ENCODE results near the gene GUK1. TPM values are rescaled to one million over a fixed set of nuclear protein-coding genes. Genes with fewer than 3 reads are reported as not detected.

The GUK1 gene
- total and polyA plus RNA-seq, 2 of the 4 experiments (the other 2 are of a cell fraction) = 465 to 548 TPM

- ATAC-seq (ENCODE audit: low read depth) = no peak
- Histone ChIP-seq H3K4ac (ENCODE audit: low read depth, low read length) (no peak overlapping the region), H3K4me2 (ENCODE audit: low read depth, low read length) (no peak overlapping the region), H3K4me1 (ENCODE audit: control insufficient read depth, insufficient read depth, low read length) (no peaks in the 10 kb centered on the region), H3K23ac (ENCODE audit: low read depth, low read length) (no peak overlapping the region), H4K20me1 (ENCODE audit: insufficient read depth, low read length) (no peaks in the 10 kb centered on the region), H2BK120ac (ENCODE audit: low read depth, low read length) (no peak overlapping the region), H3K79me1 (ENCODE audit: low read depth in 1 of 2, low read length in 2 of 2) (no peaks in the 10 kb centered on the region), H2AK9ac (replicated peaks; ENCODE audit: low read depth, low read length, poor library complexity) (no peak overlapping the region), H2AFZ (replicated peaks; ENCODE audit: low read length, poor library complexity) (no peak overlapping the region), H3K56ac (ENCODE audit: extremely low read depth, insufficient read depth, low read length) (no peak overlapping the region), H2AK5ac (ENCODE audit: low read depth, low read length) (no peak overlapping the region), H3K9ac (ENCODE audit: low read depth, low read length) (no peak overlapping the region), H3K9me1 (ENCODE audit: insufficient read depth, low read length) (no peaks in the 10 kb centered on the region), H2BK15ac (ENCODE audit: low read depth, low read length) (no peak overlapping the region), H3K18ac (ENCODE audit: low read depth, low read length) (no peak overlapping the region), H4K8ac (ENCODE audit: low read depth in 2 of 2, low read length in 2 of 2) (no peak overlapping the region), H3K27ac (ENCODE audit: insufficient read depth, low read length) (no peak overlapping the region), H4K91ac (ENCODE audit: insufficient read depth, low read depth, low read length) (no peak overlapping the region), H3K14ac (replicated peaks; ENCODE audit: low read depth, low read length) (no peak overlapping the region), H4K5ac (ENCODE audit: low read depth, low read length) (no peak overlapping the region), H3K4me3 (ENCODE audit: insufficient read depth, low read depth, low read length) (no peak overlapping the region), H3K36me3 (ENCODE audit: control insufficient read depth, insufficient read depth, low read length) (no peaks in the 10 kb centered on the region), H3K27me3 (ENCODE audit: control insufficient read depth, insufficient read depth, low read length) (peaks cover 19% of the 10 kb centered on the region), H2BK20ac (ENCODE audit: low read depth, low read length) (no peak overlapping the region), H2BK5ac (ENCODE audit: low read depth, low read length, poor library complexity, severe bottlenecking) (no peak overlapping the region), H3K9me3 (ENCODE audit: control insufficient read depth, insufficient read depth, low read length) (no peaks in the 10 kb centered on the region)
- 77% methylated on average over 4 of the region's 12 CpGs; no CpG with 5 or more reads in 1 of the 2 experiments for WGBS, 2 experiments (ENCODE audit: extremely low coverage in 2 of 2, insufficient read length in 1 of 2)
- ChIA-PET POLR2A (ENCODE audit: unreplicated experiment) (interaction anchor here (0.6 kb wide), 1 partner anchor 22 kb away, joined by 3 read pairs; no protein-coding TSS in a partner anchor), CTCF (no interaction called here)
- no TSS peak for BruUV-seq (replicated peaks)
- intact Hi-C loops (cut with micrococcal nuclease) (loop anchor here (5.0 to 10.0 kb wide), 3 partner anchors 140 to 368 kb away; no protein-coding TSS in a partner anchor), dilution Hi-C loops (cut with HindIII; ENCODE audit: low sequenced_read_pairs, unreplicated experiment) (no loop called here), in situ Hi-C loops (cut with MboI; ENCODE audit: low sequenced_read_pairs) (loop anchor here (10.0 kb wide), 1 partner anchor 370 kb away; no protein-coding TSS in a partner anchor)
- DNase-seq = no peak
- TF ChIP-seq RFX5 (IDR thresholded peaks at IDR 0.05; ENCODE audit: low read depth, low read length) (no peak), MXI1 (IDR thresholded peaks at IDR 0.05; ENCODE audit: borderline replicate concordance, low read depth, low read length) (no peak), CTCF (conservative IDR thresholded peaks at IDR 0.05; ENCODE audit: low read depth, low read length) (no peak)
Measured at GRCh38 chr1:228134591-228134990, 5.5 kb upstream of the GUK1 start.
